ENCODE data around the gene ARHGAP15.

Gene ARHGAP15

GRCh38 chr2:143689541-143689940 lies 560.3 kb downstream of the ARHGAP15 start:
- TF ChIP-seq CTCF (IDR thresholded peaks at IDR 0.05; ENCODE audit: extremely low read depth, missing control alignments), result no peak
- DNase-seq (ENCODE audit: low spot score), result no peak

- no peak for TF ChIP-seq CTCF (IDR thresholded peaks at IDR 0.05; ENCODE audit: extremely low read depth, missing control alignments)
- DNase-seq (ENCODE audit: low spot score), result no peak
These were observed 561.0 kb downstream of the ARHGAP15 start for GRCh38 chr2:143690235-143690634.

- no peak for TF ChIP-seq CTCF (IDR thresholded peaks at IDR 0.05; ENCODE audit: extremely low read depth, missing control alignments)
- DNase-seq (ENCODE audit: low spot score), result no peak
These were observed 561.9 kb downstream of the ARHGAP15 start for GRCh38 chr2:143691121-143691520.

- no peak for TF ChIP-seq CTCF (IDR thresholded peaks at IDR 0.05; ENCODE audit: extremely low read depth, missing control alignments)
These were observed 562.9 kb downstream of the ARHGAP15 start for GRCh38 chr2:143692162-143692561.

GRCh38 chr2:143692967-143693366 lies 563.7 kb downstream of the ARHGAP15 start:
- no peak for TF ChIP-seq CTCF (IDR thresholded peaks at IDR 0.05; ENCODE audit: extremely low read depth, missing control alignments)
- DNase-seq (ENCODE audit: low spot score), result no peak

More at GRCh38 chr2:143692162-143692561, 562.9 kb downstream of the ARHGAP15 start:
- DNase-seq (ENCODE audit: low spot score), result no peak

- TF ChIP-seq CTCF (IDR thresholded peaks at IDR 0.05; ENCODE audit: extremely low read depth, missing control alignments), result no peak
- no peak for DNase-seq (ENCODE audit: low spot score)
These were observed 565.1 kb downstream of the ARHGAP15 start for GRCh38 chr2:143694335-143694734.

GRCh38 chr2:143696651-143697050 lies 567.4 kb downstream of the ARHGAP15 start:
- TF ChIP-seq CTCF (IDR thresholded peaks at IDR 0.05; ENCODE audit: extremely low read depth, missing control alignments), result no peak
- DNase-seq (ENCODE audit: low spot score), result peak; percentile 10
